ENCODE data around the gene QKI.
A peak's percentile ranks its signal among the peaks of the same experiment; 100 is the strongest.

Gene QKI

GRCh38 chr6:163412801-163413344 is 1.6 kb upstream of the QKI start:
- peak overlapping the region; percentile 83 for H3K4me3 ChIP-seq (ENCODE audit: low read depth, low read length)
- DNase-seq (ENCODE audit: low read depth) = peak; percentile 41
- TF ChIP-seq CTCF (conservative IDR thresholded peaks at IDR 0.05; ENCODE audit: low read depth, low read length) = no peak

DNA sequence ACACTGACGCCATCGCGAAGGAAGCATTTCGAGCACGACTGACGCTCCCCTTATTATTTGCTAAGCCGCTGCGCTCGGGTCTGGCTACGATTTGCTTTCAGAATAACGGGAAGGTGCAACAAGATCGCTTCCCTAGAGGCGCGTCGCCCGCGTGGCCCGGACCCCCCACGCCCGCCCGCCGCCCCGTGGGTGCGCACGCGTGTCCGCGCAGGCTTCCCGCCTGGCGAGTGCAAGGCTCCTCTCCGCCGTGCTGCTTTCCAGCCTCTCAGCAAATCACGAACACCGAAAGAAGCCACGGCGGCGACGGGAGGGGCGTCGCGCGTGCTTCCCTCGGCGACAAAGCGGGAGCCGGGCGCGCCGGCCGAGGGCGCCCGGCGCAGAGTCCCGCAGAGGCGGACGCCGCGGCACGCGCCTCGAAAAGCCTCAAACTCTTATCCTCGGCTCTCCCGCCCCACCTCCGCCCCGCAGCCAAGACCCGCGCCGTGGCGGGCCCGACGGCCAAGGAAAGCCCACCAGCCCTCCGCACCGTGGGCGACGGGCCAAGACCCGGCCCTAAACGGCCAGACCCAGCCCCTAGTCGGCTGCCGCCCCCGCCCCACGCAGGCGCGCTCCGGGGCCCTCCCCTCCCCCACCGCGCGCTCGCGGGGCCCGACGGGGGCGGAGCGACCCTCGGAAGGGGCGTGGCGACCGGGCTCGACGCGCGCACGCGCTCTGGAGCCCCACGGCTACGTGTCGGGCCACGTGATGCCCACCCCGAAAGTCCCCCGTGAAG is 987 bp upstream of the QKI start:
- peak overlapping the region; percentile 83 for H3K4me3 ChIP-seq (ENCODE audit: low read depth, low read length)
- TF ChIP-seq CTCF (conservative IDR thresholded peaks at IDR 0.05; ENCODE audit: low read depth, low read length) = no peak
- DNase-seq (ENCODE audit: low read depth) = peak; percentile 96

DNA sequence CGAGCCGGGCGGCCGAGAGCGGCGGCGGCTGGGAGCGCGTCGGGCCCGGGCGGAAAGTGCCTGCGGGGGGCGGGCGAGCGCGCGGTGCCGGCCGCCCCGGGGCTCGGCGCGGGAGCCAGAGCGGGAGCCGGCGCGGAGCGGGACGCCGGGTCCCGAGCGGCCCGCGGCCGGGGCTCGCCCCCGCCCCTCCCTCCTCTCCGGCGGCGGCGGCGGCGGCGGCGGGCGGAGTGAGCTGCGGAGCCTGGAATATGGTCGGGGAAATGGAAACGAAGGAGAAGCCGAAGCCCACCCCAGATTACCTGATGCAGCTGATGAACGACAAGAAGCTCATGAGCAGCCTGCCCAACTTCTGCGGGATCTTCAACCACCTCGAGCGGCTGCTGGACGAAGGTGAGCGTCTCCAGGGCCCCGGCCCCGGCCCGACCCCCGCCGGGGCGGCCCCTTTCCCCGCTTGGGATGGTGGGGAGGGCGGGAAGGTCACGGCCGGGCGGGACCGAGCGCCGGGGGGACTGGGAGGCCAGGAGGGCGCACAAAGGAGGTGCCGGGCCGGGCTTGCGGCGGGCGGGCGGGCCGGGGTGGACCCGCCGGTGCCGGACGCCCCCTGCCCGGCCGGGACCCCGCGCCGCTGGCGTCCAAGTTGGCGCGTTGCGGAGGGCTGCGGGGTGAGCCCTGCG is 565 bp downstream of the QKI start:
- TF ChIP-seq CTCF (conservative IDR thresholded peaks at IDR 0.05; ENCODE audit: low read depth, low read length) = no peak
- peak; percentile 32 for DNase-seq (ENCODE audit: low read depth)
- peak overlapping the region; percentile 83 for H3K4me3 ChIP-seq (ENCODE audit: low read depth, low read length)

GRCh38 chr6:163415620-163416556 is 1.4 kb downstream of the QKI start:
- no peak for TF ChIP-seq CTCF (conservative IDR thresholded peaks at IDR 0.05; ENCODE audit: low read depth, low read length)
- DNase-seq (ENCODE audit: low read depth) = peak; percentile 68
- H3K4me3 ChIP-seq (ENCODE audit: low read depth, low read length) = peak overlapping the region; percentile 83

GRCh38 chr6:163416557-163417253 is 2.2 kb downstream of the QKI start:
- H3K4me3 ChIP-seq (ENCODE audit: low read depth, low read length) = peak overlapping the region; percentile 83
- TF ChIP-seq CTCF (conservative IDR thresholded peaks at IDR 0.05; ENCODE audit: low read depth, low read length) = peak; percentile 61
- DNase-seq (ENCODE audit: low read depth) = peak; percentile 91

DNA sequence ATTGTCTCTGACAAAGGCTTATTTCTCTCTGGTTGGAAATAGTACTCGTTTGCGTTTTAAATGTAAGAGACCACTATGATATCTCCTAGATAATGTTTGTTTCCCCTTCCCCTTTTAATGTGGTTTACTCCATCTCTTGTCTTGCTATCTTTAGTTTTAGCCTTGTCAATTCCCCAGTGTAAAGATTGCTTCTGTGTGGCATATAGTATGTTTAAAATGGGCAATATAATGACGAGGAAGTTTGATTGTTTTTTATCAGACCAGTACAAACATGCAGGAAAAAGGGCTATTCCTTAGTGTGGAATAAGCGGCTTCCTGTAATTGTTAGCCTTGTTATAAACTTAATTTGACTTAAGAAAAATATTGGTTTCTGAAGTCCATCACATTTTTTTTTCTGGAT is 3.1 kb downstream of the QKI start:
- DNase-seq (ENCODE audit: low read depth) = no peak
- peak overlapping the region; percentile 83 for H3K4me3 ChIP-seq (ENCODE audit: low read depth, low read length)
- no peak for TF ChIP-seq CTCF (conservative IDR thresholded peaks at IDR 0.05; ENCODE audit: low read depth, low read length)

All from choroid plexus epithelial cell (primary cell).